ENCODE data around the gene ZNF394.
"Not testable (repeated sequence)": the region's sequence is repeated elsewhere in the genome, so short reads cannot be mapped to it uniquely, and the experiment has no call there.

ZNF394 gene

GRCh38 chr7:99499721-99500636 is at the start of gene ZNF394:
Gene ZNF394, minus strand, starts transcription at chr7:99500281. Its CDS starts 188 bp downstream, at chr7:99500093.
- peak; percentile 97 for DNase-seq

DNA sequence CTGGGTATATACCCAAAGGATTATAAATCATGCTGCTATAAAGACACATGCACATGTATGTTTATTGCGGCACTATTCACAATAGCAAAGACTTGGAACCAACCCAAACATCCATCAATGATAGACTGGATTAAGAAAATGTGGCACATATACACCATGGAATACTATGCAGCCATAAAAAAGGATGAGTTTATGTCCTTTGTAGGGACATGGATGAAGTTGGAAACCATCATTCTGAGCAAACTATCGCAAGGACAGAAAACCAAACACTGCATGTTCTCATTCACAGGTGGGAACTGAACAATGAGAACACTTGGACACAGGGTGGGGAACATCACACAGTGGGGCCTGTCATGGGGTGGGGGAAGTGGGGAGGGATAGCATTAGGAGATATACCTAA is 49.5 kb upstream of the ZNF394 start:
- DNase-seq = not testable (repeated sequence)

GRCh38 chr7:99545308-99545707 is 45.2 kb upstream of the ZNF394 start:
- not testable (repeated sequence) for DNase-seq

DNA sequence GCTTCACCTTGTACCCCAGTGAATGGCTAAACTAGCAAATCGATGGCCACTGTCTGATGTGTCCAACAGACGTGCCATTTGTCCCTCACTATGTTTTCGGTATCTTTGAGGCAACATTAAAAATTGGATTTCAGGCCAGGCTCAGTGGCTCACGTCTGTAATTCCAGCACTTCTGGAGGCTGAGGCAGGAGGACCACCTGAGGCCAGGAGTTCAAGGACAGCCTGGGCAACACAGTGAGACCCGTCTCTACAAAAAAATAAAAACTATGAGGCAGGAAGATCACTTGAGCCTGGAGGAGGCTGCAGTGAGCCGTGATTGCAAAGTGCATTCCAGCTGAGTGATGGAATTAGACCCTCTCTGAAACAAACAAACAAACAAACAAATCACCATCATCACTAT is 43.8 kb upstream of the ZNF394 start:
- no peak for DNase-seq

GRCh38 chr7:99543081-99543671 is 43.1 kb upstream of the ZNF394 start:
- DNase-seq = no peak

DNA sequence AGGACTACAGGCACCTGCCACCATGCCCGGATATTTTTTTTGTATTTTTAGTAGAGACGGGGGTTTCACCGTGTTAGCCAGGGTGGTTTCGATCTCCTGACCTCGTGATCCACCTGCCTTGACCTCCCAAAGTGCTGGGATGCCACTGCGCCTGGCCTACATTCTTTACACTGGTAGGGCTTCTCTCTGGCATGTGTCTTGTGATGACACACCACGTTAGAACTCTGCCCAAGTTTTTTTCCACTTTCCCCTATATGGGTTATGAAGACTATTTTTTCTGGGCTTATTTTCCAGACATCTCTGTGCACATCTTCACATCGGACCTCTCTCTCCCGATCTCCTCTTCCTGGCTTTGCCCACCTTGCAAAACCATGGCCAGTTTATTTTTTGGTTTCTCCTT is 41.1 kb upstream of the ZNF394 start:
- no peak for DNase-seq

GRCh38 chr7:99540542-99540941 is 40.5 kb upstream of the ZNF394 start:
- DNase-seq = no peak

- DNase-seq = no peak
Observed at GRCh38 chr7:99539213-99539811, 39.2 kb upstream of the ZNF394 start.

DNA sequence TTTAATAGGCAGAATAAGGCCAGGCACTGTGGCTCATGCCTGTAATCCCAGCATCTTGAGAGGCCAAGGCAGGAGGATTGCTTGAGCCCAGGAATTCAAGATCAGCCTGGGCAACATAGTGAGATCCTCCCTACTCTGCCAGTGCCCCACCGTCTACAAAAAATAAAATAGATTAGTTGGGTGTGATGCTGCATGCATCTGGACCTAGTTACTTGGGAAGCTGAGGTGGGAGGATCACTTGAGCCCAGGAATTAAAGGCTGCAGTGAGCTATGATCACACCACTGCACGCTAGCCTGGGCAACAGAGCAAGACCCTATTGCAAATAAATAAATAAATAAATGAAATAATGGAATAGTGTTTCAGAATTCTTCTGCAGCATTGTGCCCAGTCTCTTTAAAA is 35.6 kb upstream of the ZNF394 start:
- DNase-seq = no peak

- peak; percentile 10 for DNase-seq
Observed at GRCh38 chr7:99531354-99531765, 31.3 kb upstream of the ZNF394 start.

DNA sequence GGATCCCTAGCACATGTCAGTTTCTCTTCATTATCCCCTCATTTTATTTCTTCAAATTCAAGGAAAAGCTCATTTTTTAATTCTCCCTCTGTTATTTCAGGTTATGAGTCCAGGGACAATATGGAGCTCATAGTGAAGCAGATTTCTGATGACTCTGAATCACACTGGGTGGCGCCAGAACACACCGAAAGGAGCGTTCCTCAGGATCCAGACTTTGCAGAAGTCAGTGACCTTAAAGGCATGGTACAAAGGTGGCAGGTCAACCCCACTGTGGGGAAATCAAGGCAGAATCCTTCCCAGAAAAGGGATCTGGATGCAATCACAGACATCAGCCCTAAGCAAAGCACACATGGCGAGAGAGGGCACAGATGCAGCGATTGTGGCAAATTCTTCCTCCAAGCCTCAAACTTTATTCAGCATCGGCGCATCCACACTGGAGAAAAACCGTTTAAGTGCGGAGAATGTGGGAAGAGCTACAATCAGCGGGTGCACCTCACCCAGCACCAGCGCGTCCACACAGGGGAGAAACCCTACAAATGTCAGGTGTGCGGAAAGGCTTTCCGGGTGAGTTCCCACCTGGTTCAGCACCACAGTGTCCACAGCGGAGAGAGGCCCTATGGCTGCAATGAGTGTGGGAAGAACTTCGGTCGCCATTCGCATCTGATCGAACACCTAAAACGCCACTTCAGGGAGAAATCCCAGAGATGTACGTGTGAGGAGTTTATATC is 25.8 kb upstream of the ZNF394 start:
- DNase-seq = no peak

GRCh38 chr7:99521399-99521798 is 21.3 kb upstream of the ZNF394 start:
- no peak for DNase-seq

DNA sequence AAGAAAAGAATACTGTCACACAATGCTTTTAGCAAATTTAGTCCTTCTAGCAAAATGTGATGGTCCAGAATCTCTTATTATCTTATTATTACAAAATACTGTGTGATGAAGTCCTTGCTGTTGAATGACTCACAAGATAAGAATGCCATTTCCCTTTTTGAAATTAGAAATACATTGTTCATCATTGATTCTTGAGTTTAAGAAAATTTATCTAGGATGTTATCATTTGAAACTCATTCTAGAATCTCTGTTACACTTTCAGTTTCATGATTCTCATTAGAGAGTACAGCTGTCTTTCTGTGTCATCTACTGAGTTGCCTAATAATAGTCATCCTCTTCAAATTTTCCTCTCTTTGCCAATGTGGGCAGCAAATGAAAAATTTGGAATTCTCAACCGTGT is 14.0 kb upstream of the ZNF394 start:
- DNase-seq = no peak

DNA sequence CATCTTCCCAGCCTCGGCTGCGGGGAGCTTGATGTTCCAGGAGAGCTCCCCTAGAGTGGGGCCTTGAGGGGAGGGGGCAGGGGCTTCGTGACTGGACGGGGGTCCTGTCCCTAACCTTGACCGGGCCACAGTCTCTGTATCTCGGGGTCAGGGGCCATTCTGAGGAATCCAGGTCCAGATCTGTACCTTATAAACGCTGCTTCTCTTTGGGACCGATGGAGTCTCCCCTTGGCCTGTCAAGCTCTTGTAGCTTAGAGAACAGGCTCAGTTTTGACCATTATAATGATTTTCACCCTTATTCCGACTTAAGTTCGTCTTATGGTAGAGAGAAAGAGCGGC is 5.2 kb upstream of the ZNF394 start:
- no peak for DNase-seq

DNA sequence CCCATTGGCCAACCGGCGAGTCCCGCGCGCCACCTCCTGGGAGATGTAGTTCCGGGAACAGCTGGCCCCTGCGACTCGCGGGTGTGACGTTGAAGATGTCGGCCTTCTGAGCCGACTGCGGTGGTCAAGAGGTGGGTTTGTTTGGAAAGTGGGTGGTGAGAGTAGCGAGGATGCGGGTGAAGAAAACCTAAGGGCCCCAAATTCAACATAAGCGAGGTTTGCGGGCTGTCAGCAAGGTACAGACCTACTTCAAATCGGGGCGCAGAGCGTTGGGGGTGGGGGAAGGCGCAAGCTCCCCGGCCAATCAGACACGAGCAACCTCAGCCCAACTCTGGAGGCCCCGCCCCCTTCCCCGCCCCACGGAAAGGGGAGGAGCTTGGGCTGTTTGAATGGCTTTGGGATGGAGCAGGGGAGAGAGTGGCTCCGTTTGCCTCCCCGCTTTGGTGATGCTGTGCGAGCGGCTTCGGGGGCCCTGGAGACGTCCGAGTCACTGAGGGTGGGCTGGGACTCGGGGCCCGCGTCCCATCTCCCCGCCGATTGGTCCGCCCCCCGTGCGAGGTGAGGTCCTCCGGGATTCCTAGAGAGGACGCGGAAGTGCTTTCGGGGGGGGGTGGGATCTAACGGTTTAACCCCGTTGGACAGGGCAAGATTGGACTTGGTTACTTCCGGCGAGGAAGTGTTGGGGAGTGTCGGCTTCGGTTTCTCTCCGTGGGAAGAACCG is 4.7 kb upstream of the ZNF394 start, which contains the start of gene ZKSCAN5:
Gene ZKSCAN5, plus strand, starts transcription at position 60 of the 721 bp plus-strand sequence. CDS start 1,383 bp downstream, outside the sequence.
- DNase-seq = peak; percentile 99

- DNase-seq = no peak
Observed at GRCh38 chr7:99504281-99504602, 4.2 kb upstream of the ZNF394 start.

DNA sequence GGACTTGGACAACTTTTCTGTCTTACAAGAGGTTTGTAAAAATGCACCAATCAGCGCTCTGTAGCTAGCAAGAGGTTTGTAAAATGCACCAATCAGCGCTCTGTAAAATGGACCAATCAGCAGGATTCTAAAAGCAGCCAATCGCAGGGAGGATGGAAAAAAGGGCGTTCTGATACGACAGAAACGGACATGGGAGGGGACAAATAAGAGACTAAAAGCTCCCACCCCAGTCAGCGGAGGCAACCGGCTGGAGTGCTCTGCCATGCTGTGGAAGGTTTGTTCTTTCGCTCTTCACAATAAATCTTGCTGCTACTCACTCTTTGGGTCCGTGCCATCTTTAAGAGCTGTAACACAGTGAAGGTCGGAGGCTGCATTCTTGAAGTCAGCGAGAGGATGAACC is 1.2 kb upstream of the ZNF394 start:
- DNase-seq = not testable (repeated sequence)

DNA sequence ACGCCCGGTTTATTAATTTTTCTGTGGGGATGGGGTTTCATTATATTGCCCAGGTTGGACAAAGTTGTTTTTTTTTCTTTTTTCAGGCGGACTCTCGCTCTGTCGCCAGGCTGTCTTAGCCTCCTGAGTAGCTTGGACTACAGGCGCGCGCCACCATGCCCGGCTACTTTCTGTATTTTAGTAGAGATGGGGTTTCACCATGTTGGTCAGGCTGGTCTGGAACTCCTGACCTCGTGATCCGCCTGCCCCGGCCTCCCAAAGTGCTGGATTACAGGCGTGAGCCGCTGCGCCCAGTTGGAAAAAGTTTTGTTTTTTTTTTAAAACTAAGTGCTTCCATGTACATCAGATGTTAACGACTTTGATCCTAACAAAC is 542 bp upstream of the ZNF394 start:
- DNase-seq = no peak

DNA sequence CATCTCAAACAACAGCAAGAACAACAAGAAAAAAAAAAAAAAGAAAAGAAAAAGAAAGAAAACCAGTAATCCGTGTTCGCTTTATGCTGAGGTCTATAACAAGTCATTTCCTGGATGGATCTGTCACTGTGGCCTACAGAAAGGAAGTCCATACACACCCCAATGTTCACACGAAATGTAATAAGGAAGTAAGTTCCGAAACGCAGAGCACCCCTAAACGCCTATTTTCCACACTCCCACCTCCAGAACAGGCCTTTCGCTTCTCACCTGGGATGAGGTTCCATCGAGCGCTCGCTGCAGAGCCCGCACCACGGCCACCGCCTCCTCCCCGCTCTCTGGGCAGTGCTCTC is 735 bp downstream of the ZNF394 start:
- no peak for DNase-seq

- no peak for DNase-seq
Observed at GRCh38 chr7:99498546-99498944, 1.5 kb downstream of the ZNF394 start.

DNA sequence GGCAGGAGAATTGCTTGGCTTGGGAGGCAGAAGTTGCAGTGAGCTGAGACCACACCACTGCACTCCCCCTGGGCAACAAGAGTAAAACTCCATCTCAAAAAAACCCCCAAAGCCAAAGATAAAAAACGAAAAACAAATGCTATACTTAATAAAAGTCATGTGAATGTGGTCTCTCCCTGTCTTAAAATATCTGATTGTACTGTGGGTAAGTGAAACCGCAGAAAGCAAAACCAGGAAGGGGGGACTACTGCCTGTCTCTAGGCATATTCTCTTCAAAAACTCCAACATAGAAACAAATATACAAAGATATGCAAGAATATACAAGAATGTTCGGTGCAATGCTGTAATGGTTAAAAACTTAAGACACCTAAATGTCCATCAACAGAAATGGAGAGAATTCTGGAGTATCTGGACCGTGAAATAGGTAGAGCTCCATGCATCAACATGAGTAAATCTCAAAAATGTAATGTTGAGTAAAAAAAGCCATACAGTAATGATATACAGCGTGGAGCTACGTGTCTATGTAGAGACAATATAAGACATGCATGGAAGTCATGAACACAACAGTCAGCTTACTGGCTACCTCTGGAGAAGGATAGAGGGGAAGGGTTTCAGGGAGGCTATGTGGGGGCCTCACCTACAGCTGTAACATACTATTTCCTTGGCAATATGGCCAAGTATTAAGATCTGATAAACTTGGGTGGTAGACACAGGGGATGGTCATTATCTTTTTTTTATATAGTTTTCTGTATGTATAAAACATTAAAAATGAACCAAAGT is 2.1 kb downstream of the ZNF394 start:
- DNase-seq = no peak

GRCh38 chr7:99493823-99494222 is 6.3 kb downstream of the ZNF394 start:
- DNase-seq = no peak
